Activated CD4-positive, CD25-positive, alpha-beta regulatory T cell treated with anti-CD3 and anti-CD28 coated beads, Interleukin-2, amount 50 U/mL, for 72 hours (primary cell): Measurements from ENCODE around the gene ZMIZ1.

ENCODE experiments used
- DNase-seq: peaks from one replicate; pipeline ENCODE4 v3.0.0; 2021

Gene ZMIZ1

DNA sequence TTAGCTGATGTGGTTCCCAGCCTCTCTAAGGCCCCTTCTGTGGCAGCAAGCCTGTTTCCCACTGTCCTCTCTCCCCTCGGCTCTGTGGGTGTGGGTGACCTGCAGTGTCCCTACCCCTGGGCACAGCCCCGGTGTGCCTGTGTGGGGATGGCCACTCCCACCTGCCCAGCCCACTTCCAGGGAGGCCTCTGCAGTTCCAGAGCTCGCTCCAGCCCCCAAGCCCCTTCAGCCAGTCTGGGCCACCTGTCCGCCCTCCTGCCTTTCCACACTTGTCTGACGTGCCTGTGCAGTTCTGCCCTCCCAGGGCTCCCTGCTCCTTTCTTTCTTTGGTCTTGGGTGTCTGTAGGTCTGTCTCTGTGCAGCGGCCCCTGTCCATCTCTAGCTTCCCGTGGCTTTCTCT lies 151.5 kb downstream of the ZMIZ1 start:
- DNase-seq = no peak

DNA sequence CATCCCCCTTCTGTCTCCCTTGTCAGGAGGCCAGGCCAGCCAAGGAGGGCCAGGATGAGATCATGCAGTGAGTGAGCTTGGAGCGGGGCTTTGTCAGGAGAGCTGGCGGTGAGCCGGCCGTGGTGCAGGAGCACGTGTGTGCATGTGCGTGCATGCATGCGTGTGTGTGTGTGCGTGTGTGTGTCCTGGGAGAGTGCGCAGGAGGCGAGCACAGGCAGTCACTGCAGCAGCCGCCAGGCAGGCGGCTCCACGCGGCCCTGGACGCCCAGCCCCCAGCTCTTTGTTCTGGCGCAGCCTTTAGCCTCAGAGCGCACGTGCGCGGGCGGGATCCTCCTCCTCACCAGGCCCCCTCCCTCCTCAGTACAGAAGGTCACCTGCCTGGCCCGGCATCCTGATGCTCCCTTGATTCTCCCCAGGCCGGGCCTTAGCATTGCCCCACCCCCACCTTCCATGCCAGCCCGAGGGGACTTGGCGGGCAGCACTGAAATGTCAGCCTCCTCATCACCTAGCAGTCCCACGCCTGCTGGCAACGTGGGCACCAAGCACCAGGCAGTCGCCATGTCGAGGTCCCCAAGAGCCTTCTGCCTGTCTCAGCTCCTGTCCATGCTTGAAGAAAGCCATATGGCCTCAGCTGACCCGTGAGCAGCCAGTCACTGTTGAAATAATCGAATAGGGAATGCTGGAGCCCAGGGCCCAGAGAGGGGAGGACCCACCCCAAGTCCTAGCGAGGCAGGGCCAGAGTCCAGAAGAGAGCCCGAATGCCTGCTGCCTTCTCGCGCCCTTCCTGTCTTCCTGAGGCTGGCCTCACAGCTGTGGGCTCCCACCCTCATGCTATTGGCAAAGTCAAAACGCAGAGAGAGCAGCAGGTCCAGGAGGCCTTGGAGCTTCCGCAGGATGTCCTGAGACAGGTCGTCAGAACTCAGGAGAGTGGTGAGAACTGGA lies 152.6 kb downstream of the ZMIZ1 start:
- DNase-seq = no peak

DNA sequence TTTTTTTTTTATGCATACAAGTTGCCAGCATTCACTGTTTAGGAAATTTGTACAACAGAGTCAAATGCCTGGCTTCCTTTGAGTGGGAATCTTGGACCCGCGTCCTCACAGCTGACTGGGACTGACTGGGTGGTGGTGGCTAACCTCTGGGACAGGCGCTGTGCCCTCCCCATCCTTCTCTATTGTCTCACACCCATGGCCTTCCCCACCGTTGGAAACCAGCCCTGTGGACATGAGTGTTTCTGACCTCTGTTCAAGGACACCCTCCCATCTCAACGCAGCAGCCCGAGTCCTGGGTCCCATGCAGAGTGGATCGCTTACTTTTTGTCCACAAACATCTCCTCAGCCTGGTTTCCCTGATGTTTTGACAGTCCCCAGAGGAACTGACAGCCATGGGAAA lies 153.4 kb downstream of the ZMIZ1 start:
- DNase-seq = no peak

DNA sequence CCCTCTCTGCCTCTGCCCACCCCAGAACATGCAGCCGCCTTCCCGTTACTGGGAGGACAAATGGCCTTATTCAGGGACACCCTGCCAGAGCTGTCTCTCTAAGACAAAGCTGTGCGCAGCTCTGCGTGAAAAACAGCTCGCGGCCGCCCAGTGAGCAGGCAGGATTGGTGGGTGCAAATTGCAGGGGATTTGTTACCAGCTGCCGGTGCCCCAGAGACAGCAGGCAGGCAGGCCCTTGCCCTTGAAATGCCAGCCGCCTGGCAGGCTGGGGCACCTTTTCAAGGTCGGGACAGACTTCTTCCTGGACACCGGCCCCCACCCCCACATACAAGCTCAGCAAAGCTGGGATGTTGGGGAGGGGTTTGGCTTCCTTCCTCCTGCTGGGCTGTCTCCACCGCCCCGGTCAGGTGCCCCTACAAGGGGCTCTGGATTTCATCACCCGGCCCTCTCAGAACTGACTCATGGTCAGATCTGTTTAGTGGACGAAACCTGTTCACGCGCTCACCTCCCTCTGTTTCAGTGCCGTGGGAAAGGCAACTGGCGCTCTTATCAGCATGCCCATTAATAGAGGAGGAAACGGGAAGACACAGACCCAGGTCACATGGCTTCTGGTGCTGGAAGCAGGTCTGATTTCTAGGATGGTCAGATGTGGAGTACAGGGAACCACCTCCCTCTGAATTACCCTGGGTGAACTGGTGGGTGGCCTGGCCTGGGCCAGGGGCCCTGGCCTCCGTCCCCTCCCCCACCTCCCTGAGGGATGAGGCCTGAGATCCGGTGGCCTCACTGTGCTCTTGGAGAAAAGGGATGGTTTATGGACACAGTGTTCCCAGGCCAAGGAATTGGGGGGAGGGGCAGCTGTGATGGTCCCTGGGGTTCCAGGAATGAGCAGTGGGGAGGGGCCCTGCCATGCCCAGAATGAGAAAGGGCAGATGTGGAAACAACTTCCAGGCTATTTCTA lies 154.6 kb downstream of the ZMIZ1 start:
- no peak for DNase-seq

DNA sequence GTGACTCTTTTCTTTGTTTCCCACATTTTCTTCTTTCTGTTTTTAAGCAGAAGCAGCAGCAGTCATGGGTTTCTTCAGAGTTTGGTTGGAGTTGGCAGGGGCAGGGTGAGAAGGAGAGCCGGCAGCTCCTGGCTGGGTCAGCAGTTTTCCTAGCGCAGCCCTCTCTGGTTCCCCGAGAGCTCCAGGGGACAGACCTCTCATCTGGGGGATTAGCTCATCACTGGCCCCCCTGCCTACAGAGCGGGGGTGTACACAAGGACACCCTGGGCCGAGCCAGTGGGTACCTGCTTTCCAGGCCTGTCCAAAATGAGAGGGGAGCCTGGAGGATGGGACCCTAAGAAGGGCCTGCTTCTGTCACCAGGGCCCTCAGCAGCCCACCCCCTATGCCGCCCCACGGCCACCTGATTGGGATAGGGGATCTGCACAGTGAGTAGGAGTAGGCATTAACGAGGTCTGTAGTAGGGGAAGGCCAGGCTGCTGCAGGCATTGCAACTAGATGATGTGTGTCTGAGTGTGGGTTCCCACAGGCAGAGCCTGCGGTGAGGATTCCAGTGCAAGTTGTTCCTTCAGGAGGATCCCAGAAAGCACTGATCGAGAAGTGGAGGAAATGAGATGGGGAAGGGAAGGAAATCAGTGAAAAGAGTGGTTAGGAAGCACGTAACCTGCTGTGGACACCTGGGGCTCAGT lies 155.6 kb downstream of the ZMIZ1 start:
- DNase-seq = no peak

DNA sequence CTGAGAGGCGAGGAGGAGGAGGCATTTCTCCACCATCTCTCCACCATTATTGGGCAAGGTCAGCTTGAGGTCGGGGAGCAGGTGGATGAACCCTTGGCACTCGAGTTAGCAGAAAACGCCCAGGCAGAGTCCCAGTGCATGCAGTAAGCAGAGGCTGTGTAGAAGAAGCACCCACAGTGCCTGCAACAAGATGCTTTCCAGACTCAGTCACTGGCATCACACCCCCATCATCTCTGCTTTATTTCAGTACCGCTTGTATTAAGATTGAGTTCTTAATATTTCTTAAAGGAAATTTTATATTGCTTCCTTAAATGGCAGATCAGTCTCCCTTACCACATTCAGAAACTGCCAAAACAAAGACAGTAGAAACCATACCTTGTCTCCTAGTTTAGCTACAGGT lies 156.2 kb downstream of the ZMIZ1 start:
- no peak for DNase-seq

DNA sequence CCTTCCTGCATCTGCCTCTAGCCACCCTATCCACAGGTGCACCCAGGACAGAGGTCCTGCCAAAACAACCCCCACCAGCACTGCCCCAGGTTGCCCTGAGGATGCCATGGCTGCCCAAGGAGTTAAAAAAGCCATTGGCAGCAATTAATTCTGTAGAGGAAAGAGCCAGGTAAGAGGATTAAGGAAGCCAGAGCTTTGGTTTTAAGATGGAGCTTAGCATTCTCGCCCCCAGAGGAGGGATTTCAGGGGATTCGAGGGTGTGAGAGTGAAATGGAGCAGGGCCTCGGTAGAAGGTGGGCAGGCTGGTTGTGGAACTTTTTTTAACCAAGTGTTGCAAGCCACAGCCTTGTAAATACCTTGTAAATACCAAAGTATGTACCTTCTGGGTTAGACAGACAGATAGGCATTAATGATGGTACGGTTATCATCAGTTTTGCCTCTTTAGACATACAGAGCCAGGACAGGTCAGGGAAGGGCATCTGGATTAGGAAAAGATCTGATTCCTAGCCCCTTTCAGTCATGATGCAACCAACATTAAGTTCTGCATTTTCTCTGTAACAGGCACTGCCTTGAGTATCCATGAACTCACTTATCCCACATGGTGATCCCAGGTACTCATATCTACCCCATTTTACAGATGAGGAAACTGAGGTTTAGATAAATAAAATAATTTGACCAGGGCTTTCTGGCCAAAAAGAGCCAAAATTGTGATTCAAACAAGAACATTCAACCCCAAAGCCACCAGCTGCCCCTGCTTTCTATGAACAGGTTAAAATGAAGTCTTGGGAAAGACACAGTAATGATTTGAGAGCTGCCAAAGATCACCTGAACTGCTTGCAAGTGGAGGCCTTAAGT lies 157.9 kb downstream of the ZMIZ1 start:
- DNase-seq = no peak

DNA sequence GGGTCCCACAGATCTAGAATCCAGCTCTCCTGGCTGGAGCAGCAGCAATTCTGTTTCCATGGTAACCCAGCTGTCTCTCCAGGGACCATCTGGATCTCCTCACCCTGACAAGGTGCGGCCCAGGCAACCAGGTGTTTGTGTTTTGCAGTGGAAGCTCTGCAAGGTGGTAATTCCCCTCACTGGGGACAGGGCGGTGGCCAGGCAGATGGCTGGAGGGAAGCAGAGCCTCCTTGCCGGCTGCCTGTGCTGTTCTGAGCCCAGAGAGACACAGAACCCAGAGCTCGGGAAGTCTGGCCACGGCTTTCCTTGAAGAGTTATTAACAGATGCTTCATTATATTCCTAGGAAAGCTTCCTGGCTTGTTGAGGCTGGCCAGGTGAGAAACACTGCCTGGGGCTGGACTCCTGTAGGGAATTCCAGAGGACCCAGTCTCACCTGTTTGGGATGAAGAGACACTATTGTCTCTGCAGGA lies 160.3 kb downstream of the ZMIZ1 start:
- no peak for DNase-seq

DNA sequence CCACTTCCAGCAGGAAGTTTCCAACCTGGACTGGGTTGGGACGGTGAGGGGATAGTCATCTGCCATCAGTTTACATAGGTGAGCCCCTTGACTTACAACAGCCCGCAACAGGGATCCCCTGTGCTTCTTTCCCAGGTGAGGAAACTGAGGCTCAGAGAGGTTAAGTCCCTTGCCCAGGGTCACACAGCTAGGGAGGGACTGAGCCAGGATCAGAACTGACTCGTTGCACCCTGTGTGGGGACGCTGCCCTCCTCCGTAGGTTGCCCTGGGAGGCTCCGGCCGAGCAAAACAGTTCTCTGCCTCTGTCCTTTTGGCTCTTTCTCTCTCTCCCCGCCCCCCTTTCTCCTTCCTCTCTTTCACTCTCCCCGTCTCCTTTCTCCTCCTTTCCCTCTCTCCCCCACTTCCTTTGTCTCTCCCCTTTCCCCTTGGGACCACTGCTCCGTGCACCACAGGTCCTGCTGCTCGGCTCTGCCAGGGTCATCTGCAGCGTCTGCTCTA lies 161.1 kb downstream of the ZMIZ1 start:
- DNase-seq = no peak

DNA sequence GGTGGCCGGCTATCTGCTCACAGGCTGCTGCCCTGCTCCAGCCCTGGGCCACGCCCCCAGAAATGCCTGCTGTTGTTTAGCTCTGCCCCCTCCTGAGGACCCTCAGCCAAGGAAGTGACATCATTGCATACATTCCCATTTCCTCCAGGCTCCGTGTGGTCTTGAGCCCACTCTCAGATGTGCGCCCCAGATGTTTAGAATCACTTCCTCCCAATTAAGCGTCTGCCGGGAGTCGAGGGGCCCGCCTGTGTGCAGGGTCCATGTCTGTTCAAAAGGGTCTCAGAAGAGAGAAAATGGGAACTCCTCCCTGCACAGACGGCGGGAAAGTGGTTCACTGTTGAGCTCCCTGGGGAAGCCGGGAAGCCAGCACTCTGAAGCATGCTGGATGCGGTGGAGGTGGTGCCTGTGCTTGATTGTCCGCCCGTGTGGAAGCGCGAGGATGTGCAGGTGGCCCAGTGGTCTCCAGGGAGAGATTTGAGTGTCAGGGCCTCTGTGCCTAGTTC lies 161.6 kb downstream of the ZMIZ1 start:
- DNase-seq = no peak

DNA sequence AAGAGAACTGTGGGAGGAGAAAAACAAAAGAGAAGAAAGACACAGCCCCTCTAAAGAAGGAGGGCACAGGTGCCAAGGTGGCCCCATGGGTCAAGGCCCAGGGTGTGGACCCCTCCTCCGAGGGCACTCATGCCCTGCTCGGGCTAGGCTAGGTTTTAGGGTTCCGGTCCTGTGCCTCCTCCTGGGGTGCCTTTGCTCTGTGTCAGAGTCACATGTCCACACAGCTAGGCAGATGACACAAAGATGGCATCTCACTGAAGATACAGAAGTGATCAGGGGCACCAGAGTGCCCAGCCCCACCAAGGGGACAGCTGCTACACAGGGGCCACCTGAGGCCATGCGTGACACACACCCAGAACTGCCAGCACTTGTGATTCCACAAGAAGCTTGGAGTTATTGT lies 162.1 kb downstream of the ZMIZ1 start:
- no peak for DNase-seq

DNA sequence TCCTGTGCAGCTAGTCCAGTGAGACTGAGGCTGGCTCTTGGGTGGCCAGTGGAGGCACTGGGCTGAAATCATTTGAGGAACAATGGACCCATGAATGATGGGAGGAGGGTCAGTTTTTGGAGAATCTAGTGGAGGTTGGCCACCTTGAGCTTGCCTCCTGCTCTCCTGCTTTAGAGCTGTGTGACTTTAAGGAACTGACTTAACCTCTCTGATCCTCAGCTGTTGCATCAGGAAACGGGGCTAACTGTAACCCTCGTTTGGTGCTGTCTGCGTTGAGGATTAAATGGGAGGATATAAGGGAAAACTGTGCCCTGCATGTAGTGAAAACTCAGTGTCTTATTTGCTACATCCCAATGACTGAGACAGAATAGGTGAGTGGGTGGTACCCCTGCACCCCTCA lies 163.1 kb downstream of the ZMIZ1 start:
- no peak for DNase-seq

DNA sequence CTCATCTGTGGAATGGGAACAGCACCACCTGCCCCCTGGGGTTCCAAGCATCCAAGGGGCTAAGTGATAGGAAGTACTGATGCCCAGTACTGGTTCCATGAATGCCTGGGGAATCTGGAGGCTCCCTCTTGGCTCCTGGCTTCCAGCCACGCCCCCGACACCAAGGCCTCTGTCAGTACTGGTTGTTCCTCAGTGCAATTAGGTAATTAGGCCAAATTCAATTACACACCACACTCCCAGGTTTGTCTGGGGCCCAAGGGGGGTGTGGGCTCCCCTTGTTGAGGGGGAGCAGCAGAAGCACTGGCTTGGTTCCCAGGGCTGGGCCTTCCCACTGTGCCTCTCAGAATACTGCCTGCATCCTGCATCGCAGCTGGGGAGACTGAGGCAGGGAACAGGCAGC lies 164.1 kb downstream of the ZMIZ1 start:
- DNase-seq = no peak

DNA sequence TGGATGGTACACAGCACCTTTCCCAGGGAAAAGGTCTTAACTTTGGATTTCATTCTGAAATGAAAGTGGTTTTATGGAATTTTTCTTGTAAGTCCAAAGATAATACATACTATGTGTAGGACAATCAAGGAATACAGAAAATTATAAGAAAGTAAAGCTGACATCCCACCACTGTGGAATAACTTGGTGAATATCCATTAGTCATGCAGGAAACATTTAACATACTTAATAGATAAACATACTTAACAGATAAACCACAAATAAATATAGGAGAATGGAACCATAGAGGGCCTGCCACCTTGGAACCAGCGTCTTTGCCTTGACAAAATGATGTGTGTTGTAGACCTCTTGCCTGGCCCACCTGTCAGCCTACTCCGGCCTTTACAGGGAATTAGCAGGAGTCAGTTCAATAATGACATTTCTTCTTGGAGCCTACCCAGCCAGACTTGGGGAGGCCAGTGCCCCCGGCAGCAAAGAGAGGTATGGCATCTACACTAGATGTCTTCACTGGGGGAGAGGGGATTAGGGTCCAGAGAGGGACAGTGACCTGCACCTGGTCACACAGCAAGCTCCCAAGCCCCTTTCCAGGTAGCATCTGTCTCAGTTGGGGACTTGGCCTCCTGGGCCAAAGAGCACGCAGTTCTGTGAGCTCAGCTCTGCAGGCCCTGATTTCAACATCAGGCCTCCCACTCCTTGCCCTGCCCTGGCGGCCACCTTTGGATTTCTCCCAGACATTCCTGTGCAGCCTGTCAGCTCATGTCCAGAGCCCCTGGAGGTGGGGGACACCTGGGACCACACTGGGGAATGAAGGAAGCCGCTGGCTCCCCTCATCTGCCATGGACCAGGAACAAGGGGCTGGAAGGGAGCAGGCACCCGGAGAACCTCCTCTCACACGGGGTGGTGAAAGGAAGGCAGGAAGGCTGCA lies 165.9 kb downstream of the ZMIZ1 start:
- no peak for DNase-seq

DNA sequence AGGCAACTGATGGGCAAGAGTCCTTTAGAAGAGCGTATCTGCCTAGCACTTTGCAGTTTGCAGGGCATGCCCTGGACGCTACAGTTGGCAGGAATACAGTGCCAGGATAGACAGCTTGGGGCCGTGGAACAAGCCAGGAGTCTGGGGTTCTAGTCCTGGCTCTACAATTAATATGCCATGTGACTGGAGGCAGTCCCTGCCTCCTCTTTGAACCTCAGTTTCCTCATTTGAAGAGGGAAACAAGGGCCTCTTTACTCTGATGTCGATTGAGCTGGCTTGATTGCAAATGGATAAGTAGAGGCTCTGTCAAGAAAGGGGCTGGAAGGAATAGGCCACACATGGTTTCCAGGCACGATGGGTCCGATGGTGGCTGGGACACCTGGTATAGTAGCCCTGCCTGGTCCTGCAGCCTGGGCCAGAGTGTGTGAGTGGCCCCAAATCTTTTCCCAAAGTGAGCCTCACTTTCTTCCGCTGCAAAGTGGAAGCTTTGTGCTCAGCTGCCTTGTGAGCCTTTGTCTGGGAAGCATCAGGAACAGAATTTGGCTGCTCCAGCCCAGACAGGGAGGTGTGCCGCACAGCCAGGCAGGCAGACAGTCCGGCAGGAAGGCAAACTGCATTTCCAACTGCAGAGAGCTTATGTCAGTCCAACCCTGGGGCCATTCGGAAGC lies 167.1 kb downstream of the ZMIZ1 start:
- DNase-seq = no peak

DNA sequence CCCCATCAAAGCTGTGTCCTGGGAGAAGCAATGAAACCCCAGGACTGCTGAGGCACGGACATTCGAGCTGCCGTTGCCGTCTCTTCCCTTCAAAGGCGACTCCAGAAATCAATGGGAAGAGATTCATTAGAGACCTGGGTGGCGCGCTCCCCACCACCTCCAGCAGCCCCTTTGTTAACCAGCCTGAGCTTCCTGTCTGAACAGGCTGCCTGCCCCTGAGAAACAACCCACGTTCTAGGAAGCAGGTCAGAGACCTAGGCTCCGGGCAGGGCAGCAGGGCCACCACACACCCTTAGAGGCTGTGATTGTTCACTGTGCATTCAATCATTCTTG lies 167.6 kb downstream of the ZMIZ1 start:
- DNase-seq = no peak

DNA sequence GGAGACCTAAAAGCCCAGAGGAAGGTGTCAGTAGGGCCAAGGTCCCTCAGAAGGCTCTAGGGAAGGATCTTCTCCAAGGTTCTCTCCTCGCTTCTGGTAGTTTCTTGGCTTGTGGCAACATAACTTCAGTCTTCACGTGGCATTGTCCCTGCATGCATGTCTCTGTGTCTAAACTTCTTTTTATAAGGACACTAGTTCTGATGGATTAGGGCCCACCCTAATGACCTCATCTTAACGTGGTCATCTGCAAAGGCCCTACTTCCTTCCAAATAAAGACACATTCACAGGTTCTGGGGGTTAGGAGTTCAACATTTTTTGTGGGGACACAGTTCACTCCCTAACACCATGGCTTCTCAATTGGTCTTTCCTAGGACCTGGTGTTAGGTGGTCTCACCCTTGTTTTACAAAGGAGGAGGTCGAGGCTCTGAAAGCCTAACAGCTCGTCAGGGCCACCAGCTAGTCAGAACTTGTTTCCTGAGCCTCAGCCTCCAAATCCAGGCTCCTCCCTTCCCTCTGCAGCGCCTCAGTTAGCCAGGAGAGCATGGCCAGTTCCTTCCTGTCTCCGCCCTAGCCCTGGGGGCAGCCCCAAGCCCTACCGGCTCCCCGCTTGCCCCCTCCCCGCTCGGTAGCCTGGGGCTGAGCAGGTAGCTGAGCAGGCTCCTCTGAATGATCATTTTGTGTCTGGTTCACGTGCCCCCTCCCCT lies 168.8 kb downstream of the ZMIZ1 start:
- DNase-seq = no peak

DNA sequence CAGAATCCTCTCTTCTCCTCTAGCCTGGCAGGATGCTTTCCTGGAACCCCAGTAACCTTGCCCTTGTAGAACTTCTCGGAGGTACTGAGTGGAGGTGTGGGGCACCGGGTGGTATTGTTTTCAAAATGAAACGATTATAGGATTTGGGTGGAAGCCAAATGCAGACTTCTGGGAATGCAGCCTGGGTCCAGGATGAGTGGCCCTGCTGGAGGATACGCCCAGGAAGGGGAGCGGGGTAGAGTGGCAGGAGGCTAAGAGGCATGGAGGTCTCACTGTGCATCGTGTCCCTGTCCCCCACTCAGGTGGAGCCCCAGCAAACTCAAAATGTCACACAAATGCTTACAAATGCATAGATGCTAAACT lies 169.4 kb downstream of the ZMIZ1 start:
- DNase-seq = no peak

DNA sequence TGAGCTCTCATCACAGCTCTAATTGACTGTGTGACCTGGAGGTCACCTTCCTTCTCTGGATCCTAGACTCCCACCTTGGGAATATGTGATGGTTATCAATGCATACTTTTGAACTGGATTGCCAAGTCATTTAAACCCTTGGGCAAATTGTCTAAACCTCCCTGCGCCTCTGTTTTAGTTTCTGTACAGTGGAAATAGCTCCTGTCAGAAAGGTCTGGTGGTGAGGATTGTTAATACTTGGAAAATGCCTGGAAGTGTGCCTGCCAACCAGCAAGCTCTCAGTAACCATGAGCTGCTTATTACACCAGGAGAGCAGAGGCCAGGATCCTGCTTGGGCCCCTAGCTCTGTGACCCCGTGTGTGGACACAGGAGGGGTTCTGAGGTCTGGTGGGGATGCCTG lies 169.8 kb downstream of the ZMIZ1 start:
- no peak for DNase-seq
